Ishikawa (cell line): Measurements from ENCODE around the gene CELF2.

Experiments used
- CEBPB ChIP-seq: IDR thresholded peaks from 2 replicates; pipeline ENCODE4 v1.6.1; 2012
- RAD21 ChIP-seq: IDR thresholded peaks from 2 replicates; pipeline ENCODE4 v1.6.1; 2012; ENCODE audit warnings: low read depth
- TCF12 ChIP-seq: IDR thresholded peaks from 2 replicates; pipeline ENCODE4 v1.6.1; 2012; ENCODE audit warnings: low read depth
- TEAD4 ChIP-seq: IDR thresholded peaks from 2 replicates; pipeline ENCODE4 v1.6.1; 2012
- TF ChIP-seq, protein P1 (sequence below): IDR thresholded peaks from 2 replicates; pipeline ENCODE4 v1.6.1; 2012; ENCODE audit warnings: low read depth, mild to moderate bottlenecking
- TF ChIP-seq, protein P2 (sequence below): IDR thresholded peaks from 2 replicates; pipeline ENCODE4 v1.6.1; 2012

DNA sequence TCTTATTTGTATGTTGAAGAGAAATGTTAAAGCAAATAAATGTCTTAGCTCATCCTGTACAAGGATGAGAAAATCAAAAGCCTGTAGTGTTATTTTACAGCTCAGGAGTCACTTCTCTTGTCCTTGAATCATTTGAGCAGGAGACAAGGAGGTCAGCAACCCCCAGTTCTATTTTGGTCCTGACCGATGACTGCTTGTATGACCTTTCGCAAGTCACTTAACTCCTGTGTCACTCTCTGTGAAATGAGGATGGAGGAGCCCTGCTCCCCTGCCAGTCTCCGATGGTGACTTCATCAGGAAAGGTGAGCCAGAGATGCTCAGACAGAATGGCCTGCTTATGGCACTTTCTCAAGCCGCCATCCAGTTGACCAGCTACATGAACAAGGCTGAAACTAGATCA lies 101.0 kb downstream of the CELF2 start:
- TF ChIP-seq TCF12 (no peak), TEAD4 (no peak), RAD21 (no peak), CEBPB (no peak)
- TF ChIP-seq, protein P1, sequence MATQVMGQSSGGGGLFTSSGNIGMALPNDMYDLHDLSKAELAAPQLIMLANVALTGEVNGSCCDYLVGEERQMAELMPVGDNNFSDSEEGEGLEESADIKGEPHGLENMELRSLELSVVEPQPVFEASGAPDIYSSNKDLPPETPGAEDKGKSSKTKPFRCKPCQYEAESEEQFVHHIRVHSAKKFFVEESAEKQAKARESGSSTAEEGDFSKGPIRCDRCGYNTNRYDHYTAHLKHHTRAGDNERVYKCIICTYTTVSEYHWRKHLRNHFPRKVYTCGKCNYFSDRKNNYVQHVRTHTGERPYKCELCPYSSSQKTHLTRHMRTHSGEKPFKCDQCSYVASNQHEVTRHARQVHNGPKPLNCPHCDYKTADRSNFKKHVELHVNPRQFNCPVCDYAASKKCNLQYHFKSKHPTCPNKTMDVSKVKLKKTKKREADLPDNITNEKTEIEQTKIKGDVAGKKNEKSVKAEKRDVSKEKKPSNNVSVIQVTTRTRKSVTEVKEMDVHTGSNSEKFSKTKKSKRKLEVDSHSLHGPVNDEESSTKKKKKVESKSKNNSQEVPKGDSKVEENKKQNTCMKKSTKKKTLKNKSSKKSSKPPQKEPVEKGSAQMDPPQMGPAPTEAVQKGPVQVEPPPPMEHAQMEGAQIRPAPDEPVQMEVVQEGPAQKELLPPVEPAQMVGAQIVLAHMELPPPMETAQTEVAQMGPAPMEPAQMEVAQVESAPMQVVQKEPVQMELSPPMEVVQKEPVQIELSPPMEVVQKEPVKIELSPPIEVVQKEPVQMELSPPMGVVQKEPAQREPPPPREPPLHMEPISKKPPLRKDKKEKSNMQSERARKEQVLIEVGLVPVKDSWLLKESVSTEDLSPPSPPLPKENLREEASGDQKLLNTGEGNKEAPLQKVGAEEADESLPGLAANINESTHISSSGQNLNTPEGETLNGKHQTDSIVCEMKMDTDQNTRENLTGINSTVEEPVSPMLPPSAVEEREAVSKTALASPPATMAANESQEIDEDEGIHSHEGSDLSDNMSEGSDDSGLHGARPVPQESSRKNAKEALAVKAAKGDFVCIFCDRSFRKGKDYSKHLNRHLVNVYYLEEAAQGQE: no peak
- TF ChIP-seq, protein P2, sequence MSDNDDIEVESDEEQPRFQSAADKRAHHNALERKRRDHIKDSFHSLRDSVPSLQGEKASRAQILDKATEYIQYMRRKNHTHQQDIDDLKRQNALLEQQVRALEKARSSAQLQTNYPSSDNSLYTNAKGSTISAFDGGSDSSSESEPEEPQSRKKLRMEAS: no peak
